Erythroblast (primary cell): Measurements from ENCODE around the gene ITCH.
A peak's percentile ranks its signal among the peaks of the same experiment; 100 is the strongest.
"Not testable (repeated sequence)": the region's sequence is repeated elsewhere in the genome, so short reads cannot be mapped to it uniquely, and the experiment has no call there.

Experiments used
- DNase-seq, 2 experiments: peaks; one replicate each; lab custom pipeline; 2025; lab: John Stamatoyannopoulos, UW
- GATA1 ChIP-seq: IDR thresholded peaks from 2 replicates; pipeline ENCODE4 v1.6.1; 2011; ENCODE audit warnings: low read depth, mild to moderate bottlenecking, control low read depth, low read length, moderate library complexity
- POLR2A ChIP-seq: IDR thresholded peaks from 2 replicates; pipeline ENCODE4 v1.6.1; 2011; ENCODE audit warnings: mild to moderate bottlenecking, low read length

The ITCH gene

GRCh38 chr20:34472246-34472925, 109.3 kb downstream of the ITCH start:
- peak; percentile 46 to 75 for DNase-seq
- no peak for TF ChIP-seq POLR2A
- TF ChIP-seq GATA1 = no peak

- DNase-seq = peak; percentile 66 to 78
- no peak for TF ChIP-seq GATA1
- TF ChIP-seq POLR2A = no peak
These were observed 110.3 kb downstream of the ITCH start for GRCh38 chr20:34473262-34473883.

GRCh38 chr20:34475979-34476736, 113.1 kb downstream of the ITCH start:
- peak; percentile 71 to 77 for DNase-seq
- TF ChIP-seq POLR2A (no peak), GATA1 (no peak)

GRCh38 chr20:34479627-34480026, 116.6 kb downstream of the ITCH start:
- TF ChIP-seq POLR2A = no peak
- no peak for TF ChIP-seq GATA1
- DNase-seq = no peak

GRCh38 chr20:34482154-34482553, 119.1 kb downstream of the ITCH start:
- DNase-seq = not testable (repeated sequence)

GRCh38 chr20:34483585-34484220, 120.6 kb downstream of the ITCH start:
- not testable (repeated sequence) for DNase-seq

- DNase-seq = no peak
- TF ChIP-seq POLR2A (no peak), GATA1 (no peak)
These were observed 122.1 kb downstream of the ITCH start for GRCh38 chr20:34485068-34485634.

GRCh38 chr20:34491226-34491931, 128.3 kb downstream of the ITCH start:
- DNase-seq = peak in 1 of 2 experiments; percentile 58
- TF ChIP-seq GATA1 (no peak), POLR2A (no peak)

- TF ChIP-seq GATA1 = no peak
- no peak for TF ChIP-seq POLR2A
- no peak for DNase-seq
These were observed 128.9 kb downstream of the ITCH start for GRCh38 chr20:34491932-34492509.

GRCh38 chr20:34493646-34494045, 130.6 kb downstream of the ITCH start:
- DNase-seq = no peak
- TF ChIP-seq GATA1 = no peak
- TF ChIP-seq POLR2A = no peak

GRCh38 chr20:34495307-34495706, 132.2 kb downstream of the ITCH start:
- TF ChIP-seq GATA1 = no peak
- TF ChIP-seq POLR2A = no peak
- DNase-seq = no peak

- TF ChIP-seq POLR2A (no peak), GATA1 (no peak)
- DNase-seq = no peak
These were observed 132.8 kb downstream of the ITCH start for GRCh38 chr20:34495916-34496315.

GRCh38 chr20:34497596-34497995, 134.5 kb downstream of the ITCH start:
- DNase-seq = not testable (repeated sequence)
